Panc1 (cell line): ENCODE measurements around the gene SLAIN1. TPM values are rescaled to one million over a fixed set of nuclear protein-coding genes. Genes with fewer than 3 reads are reported as not detected.
A peak's percentile ranks its signal among the peaks of the same experiment; 100 is the strongest.

Experiments used
- ATAC-seq: fragments of 200-7000 bp; cut with Tn5 transposase; 2 replicates; pipeline ENCODE4 v1.9.1; 2020; ENCODE audit warnings: mild to moderate bottlenecking, moderate library complexity
- BruUV-seq: library from RNA; stranded (reverse); fragments of 400-500 nt; replicated peaks from 2 replicates; lab custom pipeline; 2021; lab: Mats Ljungman, UMichigan
- CTCF ChIA-PET: fragments of 300-600 bp; sonication (Branson Sonifier 250); formaldehyde crosslinking; loops from one replicate; lab custom pipeline; 2022; ENCODE audit warnings: antibody characterized with exemption; lab: Charles Lee
- POLR2A ChIA-PET: fragments of 300-600 bp; sonication (Branson Sonifier 250); formaldehyde crosslinking; loops from one replicate; lab custom pipeline; 2022; ENCODE audit warnings: antibody characterized with exemption; lab: Charles Lee
- DNase-seq: peaks from one replicate; pipeline ENCODE4 v3.0.0-alpha.2; 2010; ENCODE audit warnings: low read depth, low spot score
- H3K27ac ChIP-seq: 2 replicates; pipeline ENCODE4 v1.5.1; 2011; ENCODE audit warnings: mild to moderate bottlenecking, low read length, inconsistent platforms
- H3K27me3 ChIP-seq: fragments of 200-500 bp; sonication (Bioruptor generic); 2 replicates; pipeline ENCODE4 v1.6.0; 2014; ENCODE audit warnings: low read length, inconsistent platforms; ENCODE audit not compliant: control insufficient read depth, insufficient read depth
- H3K36me3 ChIP-seq: fragments of 200-500 bp; sonication (Bioruptor generic); 2 replicates; pipeline ENCODE4 v1.5.1; 2014; ENCODE audit warnings: inconsistent platforms, mild to moderate bottlenecking, low read length, moderate library complexity; ENCODE audit not compliant: control insufficient read depth, insufficient read depth
- H3K4me1 ChIP-seq: 2 replicates; pipeline ENCODE4 v1.5.1; 2011; ENCODE audit warnings: inconsistent platforms, mild to moderate bottlenecking, low read length, moderate library complexity; ENCODE audit not compliant: control insufficient read depth, insufficient read depth
- H3K4me3 ChIP-seq, 2 experiments: 2 replicates each; pipeline ENCODE4 v1.5.1; 2011 to 2012; ENCODE audit warnings: low read depth in 2 of 2, low read length in 2 of 2, mild to moderate bottlenecking in 2 of 2, inconsistent platforms in 1 of 2, moderate library complexity in 1 of 2
- H3K9me3 ChIP-seq: fragments of 200-500 bp; sonication (Bioruptor generic); 2 replicates; pipeline ENCODE4 v1.5.1; 2014; ENCODE audit warnings: low read depth, mild to moderate bottlenecking, inconsistent platforms, low read length, moderate library complexity; ENCODE audit not compliant: control insufficient read depth, insufficient read depth
- POLR2AphosphoS5 ChIP-seq: IDR thresholded peaks from 2 replicates; pipeline ENCODE4 v1.6.1; 2012; ENCODE audit warnings: mild to moderate bottlenecking, low read depth, low read length, moderate library complexity
- SIN3A ChIP-seq: IDR thresholded peaks from 2 replicates; pipeline ENCODE4 v1.6.1; 2012; ENCODE audit warnings: low read depth, mild to moderate bottlenecking, low read length, moderate library complexity, borderline replicate concordance; ENCODE audit not compliant: insufficient read depth
- TCF7L2 ChIP-seq: IDR thresholded peaks from 2 replicates; pipeline ENCODE4 v1.6.1; 2011; ENCODE audit warnings: mild to moderate bottlenecking, low read depth, low read length, inconsistent platforms
- in situ Hi-C: cut with HindIII; loops from 2 replicates; pipeline ENCODE4 v1.10.0; 2016; ENCODE audit warnings: low sequenced_read_pairs, low pct_unique_long_range_greater_than_20kb
- intact Hi-C: fragments of 100-400 bp; cut with micrococcal nuclease; formaldehyde crosslinking; loops from one replicate; pipeline ENCODE4 v1.10.0; 2022; ENCODE audit not compliant: unreplicated experiment
- total RNA-seq: library from RNA; stranded (reverse); gene quantifications from one replicate; pipeline ENCODE4 v1.2.1, GENCODE V29; 2021; ENCODE audit not compliant: unreplicated experiment
- TF ChIP-seq, protein P1 (sequence below): fragments of 450-650 bp; IDR thresholded peaks from 2 replicates; pipeline ENCODE4 v1.5.1; 2017; ENCODE audit warnings: mild to moderate bottlenecking
- TF ChIP-seq, protein P2 (sequence below), 2 experiments: IDR thresholded peaks; 2 replicates each; pipeline ENCODE4 v1.6.1; 2011 to 2012; ENCODE audit warnings: low read depth in 2 of 2, control low read depth in 1 of 2, low read length in 1 of 2, mild to moderate bottlenecking in 1 of 2, moderate library complexity in 1 of 2; ENCODE audit not compliant: insufficient read depth in 1 of 2

The SLAIN1 gene
- total RNA-seq, 1 experiment from 2014 or later = 0.49 TPM

DNA sequence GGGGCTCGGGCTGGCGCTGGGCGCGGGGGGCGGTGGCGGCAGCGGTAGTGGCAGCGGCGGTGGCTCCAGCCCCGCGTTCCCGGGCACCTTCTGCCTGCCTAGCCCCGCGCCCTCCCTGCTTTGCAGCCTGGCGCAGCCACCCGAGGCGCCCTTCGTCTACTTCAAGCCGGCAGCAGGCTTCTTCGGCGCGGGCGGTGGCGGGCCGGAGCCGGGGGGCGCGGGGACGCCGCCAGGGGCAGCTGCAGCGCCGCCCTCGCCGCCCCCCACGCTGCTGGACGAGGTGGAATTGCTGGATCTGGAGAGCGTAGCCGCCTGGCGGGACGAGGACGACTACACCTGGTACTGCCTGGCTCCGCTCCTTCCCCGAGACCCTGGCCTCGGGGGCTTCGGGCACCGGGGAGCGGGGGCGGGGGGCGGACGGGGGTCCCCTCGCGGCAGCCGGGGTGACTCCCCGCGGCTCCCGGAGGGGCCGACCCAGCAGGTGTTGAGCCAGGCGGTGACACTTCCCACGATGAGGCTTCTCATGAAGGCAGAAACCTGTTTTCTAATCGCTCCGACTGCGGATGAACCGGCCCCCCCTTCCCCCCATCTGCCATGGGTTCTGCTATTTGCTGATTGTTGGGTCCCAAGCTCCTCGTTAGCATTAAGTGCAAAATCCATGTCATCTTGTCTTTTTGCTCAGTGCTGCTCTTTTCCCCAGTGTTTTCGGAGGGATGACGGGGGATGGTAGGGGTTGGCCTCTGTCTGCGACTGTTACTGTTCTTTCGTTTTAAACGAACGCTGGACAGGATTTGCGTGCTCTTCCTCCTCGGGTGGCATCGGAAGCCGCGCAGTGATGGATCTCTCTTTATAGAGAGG, 943 bp downstream of the SLAIN1 start:
- no peaks in the 10 kb centered on the region for H3K9me3 ChIP-seq
- in situ Hi-C loops = no loop called here
- H3K27ac ChIP-seq = no peak overlapping the region
- CTCF ChIA-PET = no interaction called here
- H3K4me3 ChIP-seq = peak overlapping the region; percentile 48 to 52
- POLR2A ChIA-PET = no interaction called here
- H3K27me3 ChIP-seq = peaks cover 8% of the 10 kb centered on the region; the same call in 1 of the 2 replicates
- no TSS peak for BruUV-seq
- DNase-seq (no peak), ATAC-seq (peak; percentile 65)
- no peaks in the 10 kb centered on the region for H3K4me1 ChIP-seq
- intact Hi-C loops = no loop called here
- no peaks in the 10 kb centered on the region for H3K36me3 ChIP-seq
- TF ChIP-seq, protein P1, sequence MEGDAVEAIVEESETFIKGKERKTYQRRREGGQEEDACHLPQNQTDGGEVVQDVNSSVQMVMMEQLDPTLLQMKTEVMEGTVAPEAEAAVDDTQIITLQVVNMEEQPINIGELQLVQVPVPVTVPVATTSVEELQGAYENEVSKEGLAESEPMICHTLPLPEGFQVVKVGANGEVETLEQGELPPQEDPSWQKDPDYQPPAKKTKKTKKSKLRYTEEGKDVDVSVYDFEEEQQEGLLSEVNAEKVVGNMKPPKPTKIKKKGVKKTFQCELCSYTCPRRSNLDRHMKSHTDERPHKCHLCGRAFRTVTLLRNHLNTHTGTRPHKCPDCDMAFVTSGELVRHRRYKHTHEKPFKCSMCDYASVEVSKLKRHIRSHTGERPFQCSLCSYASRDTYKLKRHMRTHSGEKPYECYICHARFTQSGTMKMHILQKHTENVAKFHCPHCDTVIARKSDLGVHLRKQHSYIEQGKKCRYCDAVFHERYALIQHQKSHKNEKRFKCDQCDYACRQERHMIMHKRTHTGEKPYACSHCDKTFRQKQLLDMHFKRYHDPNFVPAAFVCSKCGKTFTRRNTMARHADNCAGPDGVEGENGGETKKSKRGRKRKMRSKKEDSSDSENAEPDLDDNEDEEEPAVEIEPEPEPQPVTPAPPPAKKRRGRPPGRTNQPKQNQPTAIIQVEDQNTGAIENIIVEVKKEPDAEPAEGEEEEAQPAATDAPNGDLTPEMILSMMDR = no peak
- TF ChIP-seq TCF7L2 = no peak
- TF ChIP-seq, protein P2, sequence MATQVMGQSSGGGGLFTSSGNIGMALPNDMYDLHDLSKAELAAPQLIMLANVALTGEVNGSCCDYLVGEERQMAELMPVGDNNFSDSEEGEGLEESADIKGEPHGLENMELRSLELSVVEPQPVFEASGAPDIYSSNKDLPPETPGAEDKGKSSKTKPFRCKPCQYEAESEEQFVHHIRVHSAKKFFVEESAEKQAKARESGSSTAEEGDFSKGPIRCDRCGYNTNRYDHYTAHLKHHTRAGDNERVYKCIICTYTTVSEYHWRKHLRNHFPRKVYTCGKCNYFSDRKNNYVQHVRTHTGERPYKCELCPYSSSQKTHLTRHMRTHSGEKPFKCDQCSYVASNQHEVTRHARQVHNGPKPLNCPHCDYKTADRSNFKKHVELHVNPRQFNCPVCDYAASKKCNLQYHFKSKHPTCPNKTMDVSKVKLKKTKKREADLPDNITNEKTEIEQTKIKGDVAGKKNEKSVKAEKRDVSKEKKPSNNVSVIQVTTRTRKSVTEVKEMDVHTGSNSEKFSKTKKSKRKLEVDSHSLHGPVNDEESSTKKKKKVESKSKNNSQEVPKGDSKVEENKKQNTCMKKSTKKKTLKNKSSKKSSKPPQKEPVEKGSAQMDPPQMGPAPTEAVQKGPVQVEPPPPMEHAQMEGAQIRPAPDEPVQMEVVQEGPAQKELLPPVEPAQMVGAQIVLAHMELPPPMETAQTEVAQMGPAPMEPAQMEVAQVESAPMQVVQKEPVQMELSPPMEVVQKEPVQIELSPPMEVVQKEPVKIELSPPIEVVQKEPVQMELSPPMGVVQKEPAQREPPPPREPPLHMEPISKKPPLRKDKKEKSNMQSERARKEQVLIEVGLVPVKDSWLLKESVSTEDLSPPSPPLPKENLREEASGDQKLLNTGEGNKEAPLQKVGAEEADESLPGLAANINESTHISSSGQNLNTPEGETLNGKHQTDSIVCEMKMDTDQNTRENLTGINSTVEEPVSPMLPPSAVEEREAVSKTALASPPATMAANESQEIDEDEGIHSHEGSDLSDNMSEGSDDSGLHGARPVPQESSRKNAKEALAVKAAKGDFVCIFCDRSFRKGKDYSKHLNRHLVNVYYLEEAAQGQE (IDR thresholded peaks at IDR 0.05; ENCODE audit: insufficient read depth in 1 of 2, low read depth in 2 of 2, low read length in 1 of 2) = no peak
- TF ChIP-seq SIN3A = no peak
- no peak for TF ChIP-seq POLR2AphosphoS5

DNA sequence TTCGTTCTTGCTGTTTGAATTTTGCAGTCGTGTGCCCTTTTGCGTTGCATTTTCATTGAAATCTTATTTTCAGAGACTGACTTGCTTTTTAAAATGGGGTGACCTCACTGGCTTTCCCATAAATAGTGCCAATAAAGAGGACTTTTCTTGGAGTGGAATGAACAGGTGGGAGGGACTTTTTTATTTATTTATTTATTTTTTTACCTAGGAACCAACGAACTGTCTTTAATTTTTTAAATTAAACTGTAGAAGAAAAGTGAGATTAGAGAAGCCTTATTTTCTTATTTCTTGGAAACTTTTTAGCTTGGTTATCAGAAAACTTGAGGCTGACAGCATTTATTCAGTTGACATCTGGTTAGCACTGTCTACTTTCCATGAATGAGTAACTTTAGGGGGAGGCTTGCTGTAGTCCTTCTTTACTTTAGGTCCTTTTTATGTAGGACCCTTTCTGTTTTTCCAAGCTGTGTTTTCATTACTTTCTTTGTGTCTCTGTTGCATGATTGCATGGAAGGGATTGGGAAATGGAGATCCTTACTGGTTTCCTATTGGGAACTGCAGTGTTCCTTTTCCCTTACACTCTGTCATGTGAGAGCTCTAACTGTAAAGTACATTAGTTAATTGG, 1.7 kb downstream of the SLAIN1 start:
- Histone ChIP-seq H3K9me3 (no peaks in the 10 kb centered on the region), H3K27ac (no peak overlapping the region), H3K4me3 (peak overlapping the region; percentile 48 to 52), H3K27me3 (peaks cover 8% of the 10 kb centered on the region; the same call in 1 of the 2 replicates), H3K4me1 (no peaks in the 10 kb centered on the region), H3K36me3 (no peaks in the 10 kb centered on the region)
- TF ChIP-seq, protein P2 (IDR thresholded peaks at IDR 0.05; ENCODE audit: insufficient read depth in 1 of 2, low read depth in 2 of 2, low read length in 1 of 2) = no peak
- TF ChIP-seq, protein P1 = no peak
- TF ChIP-seq TCF7L2 = no peak
- TF ChIP-seq SIN3A = no peak
- DNase-seq = no peak
- ChIA-PET CTCF (no interaction called here), POLR2A (no interaction called here)
- no peak for ATAC-seq
- BruUV-seq = no TSS peak
- intact Hi-C loops = no loop called here
- in situ Hi-C loops = no loop called here
